GM12878 (cell line): ENCODE measurements around the gene CXXC4. TPM values are rescaled to one million over a fixed set of nuclear protein-coding genes. Genes with fewer than 3 reads are reported as not detected.

ENCODE experiments used
- ATAC-seq: fragments of 200-7000 bp; cut with Tn5 transposase; 3 replicates; pipeline ENCODE4 v1.9.1; 2020; ENCODE audit warnings: mild to moderate bottlenecking, moderate library complexity
- BruUV-seq: library from RNA; stranded (reverse); fragments of 400-500 nt; replicated peaks from 2 replicates; lab custom pipeline; 2021; lab: Mats Ljungman, UMichigan
- CTCF ChIA-PET: fragments of 300-600 bp; sonication (Branson Sonifier 250); formaldehyde crosslinking; extraction: SDS; loops from one replicate; lab custom pipeline; 2021; ENCODE audit warnings: inconsistent platforms; lab: Yijun Ruan, JAX
- POLR2A ChIA-PET: fragments of 350-600 bp; formaldehyde crosslinking; extraction: SDS; loops from one replicate; lab custom pipeline; 2021; ENCODE audit warnings: inconsistent platforms; lab: Charles Lee
- RAD21 ChIA-PET: fragments of 300-600 bp; sonication (Branson Sonifier 250); formaldehyde crosslinking; loops from one replicate; lab custom pipeline; 2023; ENCODE audit warnings: antibody characterized with exemption; ENCODE audit not compliant: unreplicated experiment; lab: Charles Lee
- SMC1A ChIA-PET: fragments of 300-600 bp; sonication (Branson Sonifier 250); formaldehyde crosslinking; loops from one replicate; lab custom pipeline; 2023; ENCODE audit not compliant: unreplicated experiment, uncharacterized antibody; lab: Charles Lee
- DNase-seq: peaks from one replicate; pipeline ENCODE4 v3.0.0-alpha.2; 2011; ENCODE audit warnings: low read depth, low spot score
- FAIRE-seq: peaks from 3 replicates; lab custom pipeline; 2011; peaks lifted over from hg19 to GRCh38; lab: Jason Lieb, UNC
- H2AFZ ChIP-seq: 2 replicates; pipeline ENCODE4 v1.6.0; 2011; ENCODE audit warnings: low read depth, low read length, control low read depth; ENCODE audit not compliant: control insufficient read depth
- H3K27ac ChIP-seq: 2 replicates; pipeline ENCODE4 v1.5.1; 2011; ENCODE audit warnings: control low read depth; ENCODE audit not compliant: control insufficient read depth, insufficient read depth
- H3K27me3 ChIP-seq, 2 experiments: replicated peaks in 1 of 2; 2 replicates each; pipeline versions ENCODE4 v1.6.0 to v1.6.1; 2011; ENCODE audit warnings: low read length in 1 of 2; ENCODE audit not compliant: control insufficient read depth in 2 of 2, insufficient read depth in 2 of 2
- H3K36me3 ChIP-seq, 2 experiments: 2 replicates each; pipeline ENCODE4 v1.5.1; 2011; ENCODE audit warnings: low read length in 1 of 2; ENCODE audit not compliant: control insufficient read depth in 2 of 2, insufficient read depth in 2 of 2
- H3K4me1 ChIP-seq: 2 replicates; pipeline ENCODE4 v1.6.1; 2011; ENCODE audit warnings: mild to moderate bottlenecking, low read length, moderate library complexity, mixed read lengths; ENCODE audit not compliant: control insufficient read depth, insufficient read depth
- H3K4me2 ChIP-seq: 2 replicates; pipeline ENCODE4 v1.6.0; 2011; ENCODE audit warnings: control low read depth; ENCODE audit not compliant: control insufficient read depth, insufficient read depth
- H3K4me3 ChIP-seq: fragments of 200-600 bp; sonication (generic); 2 replicates; pipeline ENCODE4 v1.5.1; 2016
- H3K79me2 ChIP-seq: 2 replicates; pipeline ENCODE4 v1.6.0; 2011; ENCODE audit warnings: low read length; ENCODE audit not compliant: control insufficient read depth, insufficient read depth
- H3K9ac ChIP-seq: 2 replicates; pipeline ENCODE4 v1.8.0; 2011; ENCODE audit warnings: low read length, control low read depth, mixed read lengths; ENCODE audit not compliant: control insufficient read depth, insufficient read depth
- H3K9me3 ChIP-seq: replicated peaks from 3 replicates; pipeline ENCODE4 v1.5.1; 2011; ENCODE audit warnings: mild to moderate bottlenecking, low read length; ENCODE audit not compliant: control insufficient read depth, insufficient read depth
- H4K20me1 ChIP-seq: 2 replicates; pipeline ENCODE4 v1.6.0; 2011; ENCODE audit not compliant: control insufficient read depth, insufficient read depth
- BCL11A ChIP-seq: IDR thresholded peaks from 2 replicates; pipeline ENCODE4 v1.6.1; 2011; ENCODE audit warnings: low read depth, low read length
- FOXK2 ChIP-seq: fragments of 450-650 bp; IDR thresholded peaks from 2 replicates; pipeline ENCODE4 v1.6.1; 2017; ENCODE audit warnings: mild to moderate bottlenecking, moderate library complexity
- FOXM1 ChIP-seq: IDR thresholded peaks from 2 replicates; pipeline ENCODE4 v1.6.1; 2012; ENCODE audit warnings: low read depth, mild to moderate bottlenecking, inconsistent platforms, low read length, moderate library complexity
- HDAC2 ChIP-seq: fragments of 200-600 bp; sonication (generic); IDR thresholded peaks from 2 replicates; pipeline ENCODE4 v1.6.1; 2017
- NBN ChIP-seq: fragments of 450-650 bp; IDR thresholded peaks from 2 replicates; pipeline ENCODE4 v1.6.1; 2016
- NR2F1 ChIP-seq: fragments of 450-650 bp; conservative IDR thresholded peaks from 2 replicates; pipeline ENCODE4 v1.6.1; 2017; ENCODE audit warnings: mild to moderate bottlenecking
- RFX5 ChIP-seq: IDR thresholded peaks from 2 replicates; pipeline ENCODE4 v1.6.1; 2011; ENCODE audit warnings: low read depth, low read length, improper control_type of control experiment
- SIN3A ChIP-seq: IDR thresholded peaks from 2 replicates; pipeline ENCODE4 v1.6.1; 2012; ENCODE audit warnings: low read depth, low read length, improper control_type of control experiment
- SP1 ChIP-seq: IDR thresholded peaks from one replicate; pipeline ENCODE4 v1.6.1; 2011; ENCODE audit warnings: low read depth, low read length
- TCF7 ChIP-seq: IDR thresholded peaks from 2 replicates; pipeline ENCODE4 v1.6.1; 2014; ENCODE audit warnings: antibody characterized with exemption, borderline replicate concordance
- YBX1 ChIP-seq: fragments of 450-650 bp; IDR thresholded peaks from 2 replicates; pipeline ENCODE4 v1.6.1; 2016; ENCODE audit warnings: antibody characterized with exemption
- ZBED1 ChIP-seq: IDR thresholded peaks from 2 replicates; pipeline ENCODE4 v1.6.1; 2016; ENCODE audit warnings: borderline replicate concordance
- ZSCAN29 ChIP-seq: fragments of 450-650 bp; IDR thresholded peaks from 2 replicates; pipeline ENCODE4 v1.6.1; 2017; ENCODE audit warnings: mild to moderate bottlenecking, moderate library complexity
- WGBS: methylation state at CpG from one replicate; pipeline ENCODE4 v1.1.6; 2016; ENCODE audit warnings: low lambda C conversion rate; ENCODE audit not compliant: insufficient replicate concordance, insufficient coverage; ENCODE audit errors: missing lambda C conversion rate; 5-methylcytosine and 5-hydroxymethylcytosine counted together
- in situ Hi-C: fragments of 300-500 bp; cut with MboI; formaldehyde crosslinking; loops from 9 replicates; pipeline ENCODE4 v1.14.3; 2018; ENCODE audit warnings: mixed read lengths
- intact Hi-C: fragments of 100-400 bp; cut with micrococcal nuclease; formaldehyde crosslinking; loops from one replicate; pipeline ENCODE4 v1.14.2; 2022; ENCODE audit not compliant: unreplicated experiment
- polyA plus RNA-seq, 11 experiments: library from polyadenylated mRNA; depleted of rRNA in 4 of 11; unstranded in 6 of 11; stranded (reverse) in 5 of 11; fragments of >200 nt; fragmentation: Nextera tagmentation in 4 of 11; fragmentation: Illumina TruSeq in 1 of 11; extraction: Ambion mirVana in 4 of 11; extraction: Trizol in 1 of 11; gene quantifications; 1 replicate in 1 of 11; 2 replicates in 10 of 11; pipeline versions ENCODE4 v1.2.1 to v1.2.3, GENCODE V29; 2011 to 2016; ENCODE audit warnings: inconsistent platforms in 2 of 11, missing spikeins in 2 of 11, low read depth in 1 of 11
- total RNA-seq, 4 experiments: library from RNA; depleted of rRNA in 3 of 4; stranded (reverse); fragments of >200 nt in 3 of 4; fragmentation: Illumina TruSeq in 1 of 4; extraction: Trizol in 1 of 4; gene quantifications; 2 replicates each; pipeline versions ENCODE4 v1.2.1 to v1.2.3, GENCODE V29; 2013 to 2021
- TF ChIP-seq, protein P1 (sequence below): fragments of 450-650 bp; IDR thresholded peaks from 2 replicates; pipeline ENCODE4 v1.6.1; 2017; ENCODE audit warnings: mild to moderate bottlenecking, moderate library complexity
- TF ChIP-seq, protein P2 (sequence below): IDR thresholded peaks from 2 replicates; pipeline ENCODE4 v1.6.1; 2011; ENCODE audit warnings: borderline replicate concordance, low read depth, mild to moderate bottlenecking, moderate library complexity, mixed read lengths, low read length; ENCODE audit not compliant: insufficient read depth; ENCODE audit errors: extremely low read length
- TF ChIP-seq, protein P3 (sequence below): IDR thresholded peaks from 2 replicates; pipeline ENCODE4 v1.6.1; 2012; ENCODE audit warnings: improper control_type of control experiment, low read depth, low read length; ENCODE audit not compliant: insufficient replicate concordance

CXXC4 gene
- total and polyA plus RNA-seq, 10 of the 15 experiments (the other 5 are each of a cell fraction or from before 2014, with no cell fraction given): 4.2 to 17.0 (median 7.8) TPM

DNA sequence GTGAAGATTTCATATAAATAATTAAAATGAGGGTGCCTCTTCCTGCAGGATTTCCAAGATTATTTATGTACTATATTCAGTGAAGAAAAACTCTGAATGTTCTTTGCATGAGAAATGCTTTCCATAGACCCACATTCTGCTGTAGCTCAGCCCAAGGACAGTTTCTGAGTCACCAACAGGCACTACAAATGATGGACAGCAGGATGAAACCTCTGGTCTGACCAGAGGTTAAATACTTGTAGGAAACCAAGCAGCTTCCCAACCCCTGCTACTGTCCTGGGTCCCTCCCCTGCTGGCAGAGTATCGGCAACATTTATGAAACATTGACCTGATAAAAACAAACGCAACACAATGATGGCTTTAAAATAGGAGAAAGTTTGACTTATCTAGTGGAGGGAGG is 73.1 kb downstream of the CXXC4 start (continued):
- TF ChIP-seq, protein P1, sequence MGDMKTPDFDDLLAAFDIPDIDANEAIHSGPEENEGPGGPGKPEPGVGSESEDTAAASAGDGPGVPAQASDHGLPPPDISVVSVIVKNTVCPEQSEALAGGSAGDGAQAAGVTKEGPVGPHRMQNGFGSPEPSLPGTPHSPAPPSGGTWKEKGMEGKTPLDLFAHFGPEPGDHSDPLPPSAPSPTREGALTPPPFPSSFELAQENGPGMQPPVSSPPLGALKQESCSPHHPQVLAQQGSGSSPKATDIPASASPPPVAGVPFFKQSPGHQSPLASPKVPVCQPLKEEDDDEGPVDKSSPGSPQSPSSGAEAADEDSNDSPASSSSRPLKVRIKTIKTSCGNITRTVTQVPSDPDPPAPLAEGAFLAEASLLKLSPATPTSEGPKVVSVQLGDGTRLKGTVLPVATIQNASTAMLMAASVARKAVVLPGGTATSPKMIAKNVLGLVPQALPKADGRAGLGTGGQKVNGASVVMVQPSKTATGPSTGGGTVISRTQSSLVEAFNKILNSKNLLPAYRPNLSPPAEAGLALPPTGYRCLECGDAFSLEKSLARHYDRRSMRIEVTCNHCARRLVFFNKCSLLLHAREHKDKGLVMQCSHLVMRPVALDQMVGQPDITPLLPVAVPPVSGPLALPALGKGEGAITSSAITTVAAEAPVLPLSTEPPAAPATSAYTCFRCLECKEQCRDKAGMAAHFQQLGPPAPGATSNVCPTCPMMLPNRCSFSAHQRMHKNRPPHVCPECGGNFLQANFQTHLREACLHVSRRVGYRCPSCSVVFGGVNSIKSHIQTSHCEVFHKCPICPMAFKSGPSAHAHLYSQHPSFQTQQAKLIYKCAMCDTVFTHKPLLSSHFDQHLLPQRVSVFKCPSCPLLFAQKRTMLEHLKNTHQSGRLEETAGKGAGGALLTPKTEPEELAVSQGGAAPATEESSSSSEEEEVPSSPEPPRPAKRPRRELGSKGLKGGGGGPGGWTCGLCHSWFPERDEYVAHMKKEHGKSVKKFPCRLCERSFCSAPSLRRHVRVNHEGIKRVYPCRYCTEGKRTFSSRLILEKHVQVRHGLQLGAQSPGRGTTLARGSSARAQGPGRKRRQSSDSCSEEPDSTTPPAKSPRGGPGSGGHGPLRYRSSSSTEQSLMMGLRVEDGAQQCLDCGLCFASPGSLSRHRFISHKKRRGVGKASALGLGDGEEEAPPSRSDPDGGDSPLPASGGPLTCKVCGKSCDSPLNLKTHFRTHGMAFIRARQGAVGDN: no peak
- TF ChIP-seq BCL11A: no peak
- TF ChIP-seq ZBED1: no peak
- TF ChIP-seq YBX1: no peak
- TF ChIP-seq, protein P2, sequence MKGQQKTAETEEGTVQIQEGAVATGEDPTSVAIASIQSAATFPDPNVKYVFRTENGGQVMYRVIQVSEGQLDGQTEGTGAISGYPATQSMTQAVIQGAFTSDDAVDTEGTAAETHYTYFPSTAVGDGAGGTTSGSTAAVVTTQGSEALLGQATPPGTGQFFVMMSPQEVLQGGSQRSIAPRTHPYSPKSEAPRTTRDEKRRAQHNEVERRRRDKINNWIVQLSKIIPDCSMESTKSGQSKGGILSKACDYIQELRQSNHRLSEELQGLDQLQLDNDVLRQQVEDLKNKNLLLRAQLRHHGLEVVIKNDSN: no peak

DNA sequence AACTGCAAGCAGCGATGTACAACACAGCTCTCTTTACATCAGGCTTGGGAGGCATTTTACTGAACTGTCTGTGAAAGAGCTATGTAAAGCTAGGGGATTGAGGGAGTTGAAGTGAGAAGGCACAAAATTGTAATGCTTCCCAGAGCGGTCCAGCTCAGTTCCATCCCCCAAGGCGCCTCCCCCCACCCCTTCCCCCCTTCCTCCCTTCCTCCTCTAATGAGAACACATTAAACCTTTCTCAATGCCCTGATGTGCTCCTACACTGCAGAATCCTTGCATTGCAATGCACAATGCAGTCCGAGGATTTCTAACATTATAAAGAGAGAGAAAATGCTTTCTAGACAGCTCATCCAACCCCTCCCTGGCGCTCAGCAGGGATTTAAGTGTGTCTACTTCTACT is 73.9 kb downstream of the CXXC4 start:
- in situ Hi-C loops: no loop called here
- Histone ChIP-seq H3K4me2 (no peak overlapping the region), H3K36me3 (no peaks in the 10 kb centered on the region), H3K9me3 (no peaks in the 10 kb centered on the region; the same call in 2 of the 3 replicates), H3K4me3 (no peak overlapping the region), H3K27me3 (no peaks in the 10 kb centered on the region), H3K4me1 (no peaks in the 10 kb centered on the region), H3K27ac (no peak overlapping the region), H3K9ac (no peak overlapping the region), H4K20me1 (no peaks in the 10 kb centered on the region), H2AFZ (peak overlapping the region; percentile 42), H3K79me2 (no peaks in the 10 kb centered on the region)
- FAIRE-seq (no peak), ATAC-seq (no peak), DNase-seq (no peak)
- BruUV-seq: no TSS peak
- ChIA-PET CTCF (interaction anchor here (0.7 to 1.6 kb wide), 3 partner anchors 24 to 439 kb away, joined by 3 to 5 read pairs (median 4); no protein-coding TSS in a partner anchor), SMC1A (interaction anchor here (0.7 to 4.0 kb wide), 6 partner anchors 13 to 283 kb away, joined by 3 to 19 read pairs (median 4); no protein-coding TSS in a partner anchor), RAD21 (no interaction called here), POLR2A (no interaction called here)
- intact Hi-C loops: no loop called here
- 72% methylated on average over 4 of the region's 5 CpGs for WGBS
- TF ChIP-seq SP1 (no peak), FOXK2 (no peak), SIN3A (no peak), NR2F1 (no peak), FOXM1 (no peak), NBN (no peak), RFX5 (no peak), HDAC2 (no peak), ZSCAN29 (no peak), TCF7 (no peak)
- TF ChIP-seq, protein P3, sequence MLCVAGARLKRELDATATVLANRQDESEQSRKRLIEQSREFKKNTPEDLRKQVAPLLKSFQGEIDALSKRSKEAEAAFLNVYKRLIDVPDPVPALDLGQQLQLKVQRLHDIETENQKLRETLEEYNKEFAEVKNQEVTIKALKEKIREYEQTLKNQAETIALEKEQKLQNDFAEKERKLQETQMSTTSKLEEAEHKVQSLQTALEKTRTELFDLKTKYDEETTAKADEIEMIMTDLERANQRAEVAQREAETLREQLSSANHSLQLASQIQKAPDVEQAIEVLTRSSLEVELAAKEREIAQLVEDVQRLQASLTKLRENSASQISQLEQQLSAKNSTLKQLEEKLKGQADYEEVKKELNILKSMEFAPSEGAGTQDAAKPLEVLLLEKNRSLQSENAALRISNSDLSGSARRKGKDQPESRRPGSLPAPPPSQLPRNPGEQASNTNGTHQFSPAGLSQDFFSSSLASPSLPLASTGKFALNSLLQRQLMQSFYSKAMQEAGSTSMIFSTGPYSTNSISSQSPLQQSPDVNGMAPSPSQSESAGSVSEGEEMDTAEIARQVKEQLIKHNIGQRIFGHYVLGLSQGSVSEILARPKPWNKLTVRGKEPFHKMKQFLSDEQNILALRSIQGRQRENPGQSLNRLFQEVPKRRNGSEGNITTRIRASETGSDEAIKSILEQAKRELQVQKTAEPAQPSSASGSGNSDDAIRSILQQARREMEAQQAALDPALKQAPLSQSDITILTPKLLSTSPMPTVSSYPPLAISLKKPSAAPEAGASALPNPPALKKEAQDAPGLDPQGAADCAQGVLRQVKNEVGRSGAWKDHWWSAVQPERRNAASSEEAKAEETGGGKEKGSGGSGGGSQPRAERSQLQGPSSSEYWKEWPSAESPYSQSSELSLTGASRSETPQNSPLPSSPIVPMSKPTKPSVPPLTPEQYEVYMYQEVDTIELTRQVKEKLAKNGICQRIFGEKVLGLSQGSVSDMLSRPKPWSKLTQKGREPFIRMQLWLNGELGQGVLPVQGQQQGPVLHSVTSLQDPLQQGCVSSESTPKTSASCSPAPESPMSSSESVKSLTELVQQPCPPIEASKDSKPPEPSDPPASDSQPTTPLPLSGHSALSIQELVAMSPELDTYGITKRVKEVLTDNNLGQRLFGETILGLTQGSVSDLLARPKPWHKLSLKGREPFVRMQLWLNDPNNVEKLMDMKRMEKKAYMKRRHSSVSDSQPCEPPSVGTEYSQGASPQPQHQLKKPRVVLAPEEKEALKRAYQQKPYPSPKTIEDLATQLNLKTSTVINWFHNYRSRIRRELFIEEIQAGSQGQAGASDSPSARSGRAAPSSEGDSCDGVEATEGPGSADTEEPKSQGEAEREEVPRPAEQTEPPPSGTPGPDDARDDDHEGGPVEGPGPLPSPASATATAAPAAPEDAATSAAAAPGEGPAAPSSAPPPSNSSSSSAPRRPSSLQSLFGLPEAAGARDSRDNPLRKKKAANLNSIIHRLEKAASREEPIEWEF: no peak
